OCI-LY3 (cell line): ENCODE measurements around the gene NCR3LG1.

Experiments used
- H2AFZ ChIP-seq: fragments of 200-600, 300-600 bp; shearing (Covaris generic); 2 replicates; pipeline ENCODE4 v1.6.0; 2014; ENCODE audit warnings: antibody characterized with exemption, low read depth, low read length
- H3K27ac ChIP-seq: fragments of 200-600, 300-600 bp; sonication (generic); 2 replicates; pipeline ENCODE4 v1.5.1; 2014; ENCODE audit warnings: mild to moderate bottlenecking, low read length, moderate library complexity, mixed read lengths
- H3K27me3 ChIP-seq: fragments of 200-600, 300-600 bp; sonication (generic); 2 replicates; pipeline ENCODE4 v1.6.1; 2014; ENCODE audit warnings: low read depth, low read length, mixed read lengths
- H3K36me3 ChIP-seq: fragments of 200-600, 300-600 bp; sonication (generic); replicated peaks from 2 replicates; pipeline ENCODE3; 2014; ENCODE audit warnings: low read depth, low read length, mixed read lengths
- H3K4me1 ChIP-seq: fragments of 300-600, 200-600 bp; sonication (generic); 2 replicates; pipeline ENCODE4 v1.6.1; 2014; ENCODE audit warnings: low read length, mixed read lengths
- H3K4me2 ChIP-seq: fragments of 200-600, 300-600 bp; sonication (generic); 2 replicates; pipeline ENCODE4 v1.6.1; 2014; ENCODE audit warnings: low read length, mixed read lengths
- H3K4me3 ChIP-seq: fragments of 300-600, 200-600 bp; sonication (generic); 2 replicates; pipeline ENCODE4 v1.5.1; 2014; ENCODE audit warnings: antibody characterized with exemption, mild to moderate bottlenecking, low read length, moderate library complexity
- H3K79me2 ChIP-seq: fragments of 300-600, 200-600 bp; shearing (Covaris generic); 2 replicates; pipeline ENCODE4 v1.6.1; 2014; ENCODE audit warnings: mild to moderate bottlenecking, low read length, mixed read lengths
- H3K9ac ChIP-seq: fragments of 300-600, 200-600 bp; shearing (Covaris generic); 2 replicates; pipeline ENCODE4 v1.6.0; 2014; ENCODE audit warnings: mild to moderate bottlenecking, low read length, moderate library complexity
- H3K9me3 ChIP-seq: fragments of 200-600, 300-600 bp; shearing (Covaris generic); 2 replicates; pipeline ENCODE4 v1.6.1; 2014; ENCODE audit warnings: low read length, mixed read lengths; ENCODE audit not compliant: insufficient read depth
- H4K20me1 ChIP-seq: fragments of 200-600, 300-600 bp; sonication (generic); 2 replicates; pipeline ENCODE4 v1.6.1; 2016; ENCODE audit warnings: low read length, mixed read lengths; ENCODE audit not compliant: insufficient read depth
- CTCF ChIP-seq: fragments of 200-600, 300-600 bp; sonication (generic); IDR thresholded peaks from 2 replicates; pipeline ENCODE4 v1.5.1; 2014; ENCODE audit warnings: antibody characterized with exemption, low read length, low read depth
- EZH2phosphoT487 ChIP-seq: fragments of 200-600 bp; shearing (Covaris generic); IDR thresholded peaks from 2 replicates; pipeline ENCODE4 v1.6.1; 2018; ENCODE audit warnings: antibody characterized with exemption, mixed run types, low read depth

The NCR3LG1 gene

GRCh38 chr11:17389957-17390649, 38.5 kb downstream of the NCR3LG1 start:
- Histone ChIP-seq H3K36me3 (no peaks in the 10 kb centered on the region), H3K9ac (peak overlapping the region; percentile 66; the same call in 1 of the 2 replicates), H3K79me2 (no peaks in the 10 kb centered on the region), H4K20me1 (no peaks in the 10 kb centered on the region; the same call in 1 of the 2 replicates), H3K4me3 (peak overlapping the region; percentile 93), H2AFZ (peak overlapping the region; percentile 84), H3K9me3 (no peaks in the 10 kb centered on the region), H3K27me3 (peaks cover 18% of the 10 kb centered on the region), H3K4me1 (peaks cover 16% of the 10 kb centered on the region), H3K27ac (no peak overlapping the region), H3K4me2 (peak overlapping the region; percentile 85)
- TF ChIP-seq CTCF (no peak), EZH2phosphoT487 (no peak)

GRCh38 chr11:17391493-17392355, 40.1 kb downstream of the NCR3LG1 start:
- no peaks in the 10 kb centered on the region for H3K9me3 ChIP-seq
- H2AFZ ChIP-seq: no peak overlapping the region
- peaks cover 16% of the 10 kb centered on the region for H3K4me1 ChIP-seq
- peaks cover 12% of the 10 kb centered on the region for H3K27me3 ChIP-seq
- no peak overlapping the region for H3K27ac ChIP-seq
- no peaks in the 10 kb centered on the region for H3K79me2 ChIP-seq
- no peak overlapping the region for H3K9ac ChIP-seq
- no peaks in the 10 kb centered on the region for H4K20me1 ChIP-seq
- TF ChIP-seq EZH2phosphoT487: no peak
- TF ChIP-seq CTCF: no peak
- no peak overlapping the region for H3K4me2 ChIP-seq
- H3K36me3 ChIP-seq: no peaks in the 10 kb centered on the region
- no peak overlapping the region for H3K4me3 ChIP-seq

- Histone ChIP-seq H3K4me2 (no peak overlapping the region), H3K9ac (no peak overlapping the region), H3K9me3 (no peaks in the 10 kb centered on the region), H3K79me2 (no peaks in the 10 kb centered on the region), H3K27ac (no peak overlapping the region), H3K36me3 (no peaks in the 10 kb centered on the region), H2AFZ (no peak overlapping the region), H3K4me1 (peaks cover 16% of the 10 kb centered on the region), H3K27me3 (peaks cover 12% of the 10 kb centered on the region), H3K4me3 (no peak overlapping the region), H4K20me1 (no peaks in the 10 kb centered on the region)
- no peak for TF ChIP-seq CTCF
- no peak for TF ChIP-seq EZH2phosphoT487
Observed at GRCh38 chr11:17392872-17393271, 41.3 kb downstream of the NCR3LG1 start.

GRCh38 chr11:17393472-17393871, 41.9 kb downstream of the NCR3LG1 start:
- Histone ChIP-seq H2AFZ (no peak overlapping the region), H3K4me3 (no peak overlapping the region), H3K27me3 (peaks cover 12% of the 10 kb centered on the region), H3K9ac (no peak overlapping the region), H3K36me3 (no peaks in the 10 kb centered on the region), H3K79me2 (no peaks in the 10 kb centered on the region), H3K4me2 (no peak overlapping the region), H3K4me1 (peaks cover 16% of the 10 kb centered on the region), H3K27ac (no peak overlapping the region), H4K20me1 (no peaks in the 10 kb centered on the region), H3K9me3 (no peaks in the 10 kb centered on the region)
- no peak for TF ChIP-seq CTCF
- TF ChIP-seq EZH2phosphoT487: no peak
